Measurements from ENCODE around the gene MDK. TPM values are rescaled to one million over a fixed set of nuclear protein-coding genes. Genes with fewer than 3 reads are reported as not detected.

Gene MDK
- total and polyA plus RNA-seq, 2 of the 13 experiments (the other 11 are each of a cell fraction or from before 2014, with no cell fraction given): 312 to 407 TPM

DNA sequence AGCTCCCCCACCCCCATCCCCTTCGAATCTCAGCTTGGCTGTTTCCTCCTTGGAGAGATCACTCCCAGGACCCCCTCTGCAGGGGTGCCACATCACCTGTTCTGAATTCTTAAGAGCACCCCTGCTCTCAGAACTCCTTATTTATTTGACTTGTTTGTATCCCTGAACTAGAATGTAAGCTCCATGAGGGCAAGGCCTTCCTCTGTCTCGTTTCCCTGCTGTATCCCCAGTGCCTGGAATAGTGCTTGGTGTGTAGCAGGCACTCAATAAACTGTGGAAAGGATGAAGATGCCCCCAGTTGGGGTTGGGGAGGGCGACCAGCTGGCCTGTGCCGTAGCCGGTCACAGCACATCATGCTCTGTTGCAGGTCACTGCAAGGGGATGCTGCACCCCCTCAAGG, 3.6 kb upstream of the MDK start:
- Histone ChIP-seq H3K4me1 (ENCODE audit: insufficient read depth, low read length) (peaks cover 24% of the 10 kb centered on the region), H3K27me3 (ENCODE audit: control insufficient read depth in 1 of 2, insufficient read depth in 2 of 2, low read length in 2 of 2) (no peaks in the 10 kb centered on the region), H3K36me3 (replicated peaks in 1 of 2; ENCODE audit: control insufficient read depth in 1 of 2, insufficient read depth in 2 of 2, low read length in 2 of 2) (no peaks in the 10 kb centered on the region; a peak in 1 of 5 replicates), H3K27ac (ENCODE audit: extremely low read length, insufficient read depth, low read length) (no peak overlapping the region), H3K4me2 (ENCODE audit: low read depth, low read length) (no peak overlapping the region), H4K20me1 (ENCODE audit: insufficient read depth, low read length) (peaks cover under 1% of the 10 kb centered on the region; the same call in 1 of the 2 replicates), H2AFZ (ENCODE audit: low read length) (no peak overlapping the region), H3K9ac (ENCODE audit: insufficient read depth, low read depth, low read length) (no peak overlapping the region), H3K4me3 (replicated peaks in 1 of 3; ENCODE audit: insufficient read depth in 1 of 3, low read depth in 2 of 3, low read length in 3 of 3) (no peak overlapping the region), H3K79me2 (ENCODE audit: insufficient read depth, low read length) (peaks cover 4% of the 10 kb centered on the region), H3K9me3 (ENCODE audit: low read length) (no peaks in the 10 kb centered on the region)
- DNase-seq (ENCODE audit: low spot score) (no peak), ATAC-seq (no peak), FAIRE-seq (no peak)
- 86% methylated on average over 3 of the region's 5 CpGs for WGBS (ENCODE audit: low lambda C conversion rate)
- POLR2A ChIA-PET: no interaction called here
- intact Hi-C loops (cut with micrococcal nuclease; ENCODE audit: unreplicated experiment): no loop called here
- in situ Hi-C loops (cut with HindIII; ENCODE audit: extremely low pct_ligation_motif_present, low pct_unique_long_range_greater_than_20kb): no loop called here
- BruUV-seq (replicated peaks): no TSS peak
- CTCF ChIA-PET (ENCODE audit: low intra/inter-chr PET ratio, low total read pairs): no interaction called here
- TF ChIP-seq ESRRA (CRISPR knock-in tag; IDR thresholded peaks at IDR 0.05; ENCODE audit: low read depth): no peak

DNA sequence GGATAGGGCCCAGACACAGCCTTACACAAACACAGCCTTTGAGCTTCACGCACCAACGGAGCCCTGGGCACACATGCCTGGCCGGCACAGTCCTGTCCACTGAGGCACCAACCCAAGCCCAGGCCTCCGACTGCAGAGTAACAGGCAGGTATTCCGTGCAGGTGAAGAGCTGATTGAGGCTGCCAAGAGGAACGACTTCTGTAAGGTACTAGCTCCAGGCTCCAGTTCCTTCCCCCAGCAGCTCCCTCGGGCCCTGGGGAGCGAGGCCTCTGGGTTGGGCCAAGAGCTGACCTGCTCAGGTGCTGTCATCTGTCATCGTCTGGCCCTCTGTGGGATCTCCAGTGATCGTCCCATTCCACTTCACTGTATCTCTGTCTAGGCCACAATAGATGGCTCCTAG, 3.2 kb upstream of the MDK start:
- H3K9ac ChIP-seq (ENCODE audit: insufficient read depth, low read depth, low read length): no peak overlapping the region
- H3K36me3 ChIP-seq (replicated peaks in 1 of 2; ENCODE audit: control insufficient read depth in 1 of 2, insufficient read depth in 2 of 2, low read length in 2 of 2): no peaks in the 10 kb centered on the region; a peak in 1 of 5 replicates
- no peak overlapping the region for H3K4me3 ChIP-seq (replicated peaks in 1 of 3; ENCODE audit: insufficient read depth in 1 of 3, low read depth in 2 of 3, low read length in 3 of 3)
- no peak overlapping the region for H2AFZ ChIP-seq (ENCODE audit: low read length)
- H4K20me1 ChIP-seq (ENCODE audit: insufficient read depth, low read length): peaks cover 5% of the 10 kb centered on the region
- no peaks in the 10 kb centered on the region for H3K27me3 ChIP-seq (ENCODE audit: control insufficient read depth in 1 of 2, insufficient read depth in 2 of 2, low read length in 2 of 2)
- no peak overlapping the region for H3K4me2 ChIP-seq (ENCODE audit: low read depth, low read length)
- no peak overlapping the region for H3K27ac ChIP-seq (ENCODE audit: extremely low read length, insufficient read depth, low read length)
- TF ChIP-seq ZFX (CRISPR knock-in tag; IDR thresholded peaks at IDR 0.05; ENCODE audit: low read depth): no peak
- TF ChIP-seq, protein P1, sequence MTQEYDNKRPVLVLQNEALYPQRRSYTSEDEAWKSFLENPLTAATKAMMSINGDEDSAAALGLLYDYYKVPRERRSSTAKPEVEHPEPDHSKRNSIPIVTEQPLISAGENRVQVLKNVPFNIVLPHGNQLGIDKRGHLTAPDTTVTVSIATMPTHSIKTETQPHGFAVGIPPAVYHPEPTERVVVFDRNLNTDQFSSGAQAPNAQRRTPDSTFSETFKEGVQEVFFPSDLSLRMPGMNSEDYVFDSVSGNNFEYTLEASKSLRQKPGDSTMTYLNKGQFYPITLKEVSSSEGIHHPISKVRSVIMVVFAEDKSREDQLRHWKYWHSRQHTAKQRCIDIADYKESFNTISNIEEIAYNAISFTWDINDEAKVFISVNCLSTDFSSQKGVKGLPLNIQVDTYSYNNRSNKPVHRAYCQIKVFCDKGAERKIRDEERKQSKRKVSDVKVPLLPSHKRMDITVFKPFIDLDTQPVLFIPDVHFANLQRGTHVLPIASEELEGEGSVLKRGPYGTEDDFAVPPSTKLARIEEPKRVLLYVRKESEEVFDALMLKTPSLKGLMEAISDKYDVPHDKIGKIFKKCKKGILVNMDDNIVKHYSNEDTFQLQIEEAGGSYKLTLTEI (CRISPR knock-in tag; conservative IDR thresholded peaks at IDR 0.05): no peak
- TF ChIP-seq ZNF607 (CRISPR knock-in tag; IDR thresholded peaks at IDR 0.05; ENCODE audit: borderline replicate concordance): no peak
- TF ChIP-seq ZSCAN21 (CRISPR knock-in tag; IDR thresholded peaks at IDR 0.05; ENCODE audit: borderline replicate concordance): no peak
- no peak for TF ChIP-seq NAIF1 (CRISPR knock-in tag; IDR thresholded peaks at IDR 0.05; ENCODE audit: borderline replicate concordance)
- TF ChIP-seq, protein P2, sequence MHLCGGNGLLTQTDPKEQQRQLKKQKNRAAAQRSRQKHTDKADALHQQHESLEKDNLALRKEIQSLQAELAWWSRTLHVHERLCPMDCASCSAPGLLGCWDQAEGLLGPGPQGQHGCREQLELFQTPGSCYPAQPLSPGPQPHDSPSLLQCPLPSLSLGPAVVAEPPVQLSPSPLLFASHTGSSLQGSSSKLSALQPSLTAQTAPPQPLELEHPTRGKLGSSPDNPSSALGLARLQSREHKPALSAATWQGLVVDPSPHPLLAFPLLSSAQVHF (CRISPR knock-in tag; IDR thresholded peaks at IDR 0.05): no peak
- TF ChIP-seq ZBTB7B (CRISPR knock-in tag; IDR thresholded peaks at IDR 0.05): no peak
- TF ChIP-seq ZMAT3 (CRISPR knock-in tag; conservative IDR thresholded peaks at IDR 0.05): no peak
- no peak for TF ChIP-seq PHF8 (CRISPR knock-in tag; IDR thresholded peaks at IDR 0.05)
- no peak for TF ChIP-seq ZNF781 (CRISPR knock-in tag; IDR thresholded peaks at IDR 0.05; ENCODE audit: borderline replicate concordance, not compliant biosample characterization)
- TF ChIP-seq MXD4 (CRISPR knock-in tag; IDR thresholded peaks at IDR 0.05): no peak
- no peak for TF ChIP-seq POLR2A (IDR thresholded peaks at IDR 0.05; ENCODE audit: insufficient read depth in 1 of 2, low read depth in 2 of 2, low read length in 2 of 2)
- no peak for TF ChIP-seq PPARG (CRISPR knock-in tag; conservative IDR thresholded peaks at IDR 0.05)
- TF ChIP-seq ATF7-NPFF (CRISPR knock-in tag; IDR thresholded peaks at IDR 0.05; ENCODE audit: low read depth): no peak
- ChIA-PET CTCF (ENCODE audit: low intra/inter-chr PET ratio, low total read pairs) (no interaction called here), POLR2A (no interaction called here)
- no CpG with 5 or more reads among the region's 10 CpGs for WGBS (ENCODE audit: low lambda C conversion rate)
- FAIRE-seq (no peak), DNase-seq (ENCODE audit: low spot score) (no peak), ATAC-seq (no peak)
- no peaks in the 10 kb centered on the region for H3K9me3 ChIP-seq (ENCODE audit: low read length)
- no TSS peak for BruUV-seq (replicated peaks)
- peaks cover 29% of the 10 kb centered on the region for H3K4me1 ChIP-seq (ENCODE audit: insufficient read depth, low read length)
- in situ Hi-C loops (cut with HindIII; ENCODE audit: extremely low pct_ligation_motif_present, low pct_unique_long_range_greater_than_20kb): no loop called here
- intact Hi-C loops (cut with micrococcal nuclease; ENCODE audit: unreplicated experiment): no loop called here
- H3K79me2 ChIP-seq (ENCODE audit: insufficient read depth, low read length): peaks cover 4% of the 10 kb centered on the region

Measured in HepG2 (cell line).